Renal cortex interstitium (tissue), 11 donors: ENCODE results near the gene EFCAB9. TPM values are rescaled to one million over a fixed set of nuclear protein-coding genes. Genes with fewer than 3 reads are reported as not detected.
A peak's percentile ranks its signal among the peaks of the same experiment; 100 is the strongest.

Experiments used
- DNase-seq, 11 donors: peaks; one replicate each; pipeline ENCODE4 v3.0.0-alpha.2; 2013; ENCODE audit warnings: low read depth in 9 of 11, low spot score in 4 of 11; ENCODE audit errors: extremely low read depth in 1 of 11
- polyA plus RNA-seq, 3 donors: library from polyadenylated mRNA; unstranded; fragments of 120-200 nt; gene quantifications; one replicate each; pipeline ENCODE4 v1.2.1, GENCODE V29; 2013; ENCODE audit not compliant: insufficient read length in 3 of 3

EFCAB9 gene
- polyA plus RNA-seq, 3 donors, result not detected

GRCh38 chr5:172223901-172224873 is 30.2 kb downstream of the EFCAB9 start:
- DNase-seq, result no peak

GRCh38 chr5:172224996-172225395 is 31.0 kb downstream of the EFCAB9 start:
- DNase-seq, result no peak

GRCh38 chr5:172229904-172230303 is 35.9 kb downstream of the EFCAB9 start:
- no peak for DNase-seq

- DNase-seq, result no peak
These were observed 40.1 kb downstream of the EFCAB9 start for GRCh38 chr5:172234031-172234430.

- DNase-seq, result no peak
These were observed 41.3 kb downstream of the EFCAB9 start for GRCh38 chr5:172235132-172235780.

GRCh38 chr5:172235827-172236736 is 42.1 kb downstream of the EFCAB9 start:
- no peak for DNase-seq

- no peak for DNase-seq
These were observed 44.4 kb downstream of the EFCAB9 start for GRCh38 chr5:172238334-172238733.

- no peak for DNase-seq
These were observed 49.3 kb downstream of the EFCAB9 start for GRCh38 chr5:172243302-172243701.

GRCh38 chr5:172245046-172245445 is 51.1 kb downstream of the EFCAB9 start:
- DNase-seq, result no peak

- DNase-seq, result no peak
These were observed 51.7 kb downstream of the EFCAB9 start for GRCh38 chr5:172245703-172246125.

- DNase-seq, result no peak
These were observed 54.7 kb downstream of the EFCAB9 start for GRCh38 chr5:172248637-172249036.

- DNase-seq, result peak in 1 of 11 donors; percentile 3
These were observed 57.4 kb downstream of the EFCAB9 start for GRCh38 chr5:172251419-172251818.

- DNase-seq, result no peak
These were observed 58.5 kb downstream of the EFCAB9 start for GRCh38 chr5:172252501-172252900.

Other genes with a start within 250 kb of the EFCAB9 start
- gene FBXW11, start 187.5 kb upstream of the EFCAB9 start, polyA plus RNA-seq, result 10 to 100 TPM; 52.0 to 58.2 (median 54.7) TPM
- 10 to 100 TPM; 12.7 to 22.4 (median 15.7) TPM for gene STK10, start 5.9 kb upstream of the EFCAB9 start, polyA plus RNA-seq
- 10 to 100 TPM; 54.4 to 81.8 (median 74.5) TPM for gene UBTD2, start 89.6 kb downstream of the EFCAB9 start, polyA plus RNA-seq